ENCODE measurements around the gene PRAC1. TPM values are rescaled to one million over a fixed set of nuclear protein-coding genes. Genes with fewer than 3 reads are reported as not detected.

PRAC1 gene
- polyA plus RNA-seq, 1 of the 3 experiments (the other 2 are of a cell fraction): not detected

DNA sequence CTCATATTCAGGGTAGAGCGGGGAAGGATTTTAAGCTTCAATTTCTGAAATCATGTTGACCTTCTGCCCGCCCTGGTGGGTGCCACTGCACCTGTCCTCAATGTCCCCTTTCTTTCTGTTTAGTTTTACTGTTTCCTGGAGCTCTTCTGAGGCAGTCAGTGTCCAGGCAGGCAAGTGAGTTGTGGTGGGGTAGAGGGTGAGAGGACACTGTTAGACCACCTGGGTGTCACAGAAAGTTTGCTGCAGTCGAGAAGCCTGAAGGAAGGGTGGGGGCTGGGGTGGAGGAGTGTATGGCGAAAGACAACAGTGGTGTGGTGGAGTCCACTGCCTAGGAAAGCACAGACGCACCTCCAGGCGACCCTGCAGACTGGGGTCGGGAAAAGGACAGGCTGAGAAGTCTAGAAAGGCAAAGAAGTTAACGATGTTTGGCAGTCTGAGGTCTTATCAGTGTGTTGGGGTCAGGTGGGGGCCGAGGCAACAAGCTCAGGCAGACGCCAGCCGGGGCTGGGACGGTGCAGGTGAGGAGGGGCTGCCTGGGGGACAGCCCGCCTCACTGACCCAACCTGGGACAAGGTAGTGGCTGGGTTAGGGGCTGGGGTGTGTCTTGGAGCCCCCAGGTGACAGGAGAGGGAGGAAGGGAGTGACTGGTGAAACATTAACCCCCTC lies 29.5 kb upstream of the PRAC1 start:
- WGBS (ENCODE audit: low lambda C conversion rate): 11% methylated on average over 13 of the region's 13 CpGs
- H3F3A ChIP-seq (replicated peaks; ENCODE audit: insufficient read depth): no peaks in the 10 kb centered on the region
- TF ChIP-seq RCOR1 (IDR thresholded peaks at IDR 0.05; ENCODE audit: low read length) (no peak), SIN3A (IDR thresholded peaks at IDR 0.05; ENCODE audit: borderline replicate concordance, low read depth, low read length) (no peak), SMC3 (IDR thresholded peaks at IDR 0.05; ENCODE audit: low read depth, low read length) (no peak), NRF1 (IDR thresholded peaks at IDR 0.05; ENCODE audit: low read depth, low read length) (no peak), RFX5 (IDR thresholded peaks at IDR 0.05; ENCODE audit: low read length) (no peak), ELF1 (IDR thresholded peaks at IDR 0.05) (no peak), TCF12 (IDR thresholded peaks at IDR 0.05) (no peak)
- TF ChIP-seq, protein P1, sequence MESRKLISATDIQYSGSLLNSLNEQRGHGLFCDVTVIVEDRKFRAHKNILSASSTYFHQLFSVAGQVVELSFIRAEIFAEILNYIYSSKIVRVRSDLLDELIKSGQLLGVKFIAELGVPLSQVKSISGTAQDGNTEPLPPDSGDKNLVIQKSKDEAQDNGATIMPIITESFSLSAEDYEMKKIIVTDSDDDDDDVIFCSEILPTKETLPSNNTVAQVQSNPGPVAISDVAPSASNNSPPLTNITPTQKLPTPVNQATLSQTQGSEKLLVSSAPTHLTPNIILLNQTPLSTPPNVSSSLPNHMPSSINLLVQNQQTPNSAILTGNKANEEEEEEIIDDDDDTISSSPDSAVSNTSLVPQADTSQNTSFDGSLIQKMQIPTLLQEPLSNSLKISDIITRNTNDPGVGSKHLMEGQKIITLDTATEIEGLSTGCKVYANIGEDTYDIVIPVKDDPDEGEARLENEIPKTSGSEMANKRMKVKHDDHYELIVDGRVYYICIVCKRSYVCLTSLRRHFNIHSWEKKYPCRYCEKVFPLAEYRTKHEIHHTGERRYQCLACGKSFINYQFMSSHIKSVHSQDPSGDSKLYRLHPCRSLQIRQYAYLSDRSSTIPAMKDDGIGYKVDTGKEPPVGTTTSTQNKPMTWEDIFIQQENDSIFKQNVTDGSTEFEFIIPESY (IDR thresholded peaks at IDR 0.05; ENCODE audit: borderline replicate concordance, low read depth): no peak
- TF ChIP-seq, protein P2, sequence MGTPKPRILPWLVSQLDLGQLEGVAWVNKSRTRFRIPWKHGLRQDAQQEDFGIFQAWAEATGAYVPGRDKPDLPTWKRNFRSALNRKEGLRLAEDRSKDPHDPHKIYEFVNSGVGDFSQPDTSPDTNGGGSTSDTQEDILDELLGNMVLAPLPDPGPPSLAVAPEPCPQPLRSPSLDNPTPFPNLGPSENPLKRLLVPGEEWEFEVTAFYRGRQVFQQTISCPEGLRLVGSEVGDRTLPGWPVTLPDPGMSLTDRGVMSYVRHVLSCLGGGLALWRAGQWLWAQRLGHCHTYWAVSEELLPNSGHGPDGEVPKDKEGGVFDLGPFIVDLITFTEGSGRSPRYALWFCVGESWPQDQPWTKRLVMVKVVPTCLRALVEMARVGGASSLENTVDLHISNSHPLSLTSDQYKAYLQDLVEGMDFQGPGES (IDR thresholded peaks at IDR 0.05; ENCODE audit: low read depth, low read length): no peak
- TF ChIP-seq, protein P3, sequence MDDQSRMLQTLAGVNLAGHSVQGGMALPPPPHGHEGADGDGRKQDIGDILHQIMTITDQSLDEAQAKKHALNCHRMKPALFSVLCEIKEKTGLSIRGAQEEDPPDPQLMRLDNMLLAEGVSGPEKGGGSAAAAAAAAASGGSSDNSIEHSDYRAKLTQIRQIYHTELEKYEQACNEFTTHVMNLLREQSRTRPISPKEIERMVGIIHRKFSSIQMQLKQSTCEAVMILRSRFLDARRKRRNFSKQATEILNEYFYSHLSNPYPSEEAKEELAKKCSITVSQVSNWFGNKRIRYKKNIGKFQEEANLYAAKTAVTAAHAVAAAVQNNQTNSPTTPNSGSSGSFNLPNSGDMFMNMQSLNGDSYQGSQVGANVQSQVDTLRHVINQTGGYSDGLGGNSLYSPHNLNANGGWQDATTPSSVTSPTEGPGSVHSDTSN (IDR thresholded peaks at IDR 0.05): no peak
- TF ChIP-seq, protein P4, sequence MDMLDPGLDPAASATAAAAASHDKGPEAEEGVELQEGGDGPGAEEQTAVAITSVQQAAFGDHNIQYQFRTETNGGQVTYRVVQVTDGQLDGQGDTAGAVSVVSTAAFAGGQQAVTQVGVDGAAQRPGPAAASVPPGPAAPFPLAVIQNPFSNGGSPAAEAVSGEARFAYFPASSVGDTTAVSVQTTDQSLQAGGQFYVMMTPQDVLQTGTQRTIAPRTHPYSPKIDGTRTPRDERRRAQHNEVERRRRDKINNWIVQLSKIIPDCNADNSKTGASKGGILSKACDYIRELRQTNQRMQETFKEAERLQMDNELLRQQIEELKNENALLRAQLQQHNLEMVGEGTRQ (IDR thresholded peaks at IDR 0.05; ENCODE audit: borderline replicate concordance, low read depth, low read length): no peak
- H3K9me3 ChIP-seq: no peaks in the 10 kb centered on the region; the same call in 1 of the 2 replicates
- H4K20me1 ChIP-seq (ENCODE audit: insufficient read depth): no peaks in the 10 kb centered on the region
- CTCF ChIA-PET: interaction anchor here (1.0 to 5.3 kb wide), 7 partner anchors 27 to 444 kb away, joined by 3 to 29 read pairs (median 5); no protein-coding TSS in a partner anchor
- H3K4me1 ChIP-seq (ENCODE audit: control insufficient read depth in 1 of 2, insufficient read depth in 2 of 2, low read depth in 1 of 2, low read length in 1 of 2): no peaks in the 10 kb centered on the region
- peaks cover 100% of the 10 kb centered on the region for H3K27me3 ChIP-seq (ENCODE audit: insufficient read depth)
- POLR2A ChIA-PET: no interaction called here
- H3K27ac ChIP-seq (ENCODE audit: low read depth in 2 of 2, low read length in 1 of 2): no peak overlapping the region
- no peak overlapping the region for H3K4me3 ChIP-seq (ENCODE audit: low read depth in 2 of 2, low read length in 1 of 2)
- H2AFZ ChIP-seq (ENCODE audit: low read depth): no peak overlapping the region
- no peaks in the 10 kb centered on the region for H3K36me3 ChIP-seq (replicated peaks in 1 of 2; ENCODE audit: control insufficient read depth in 1 of 2, insufficient read depth in 2 of 2, low read length in 1 of 2)
- DNase-seq: no peak
- no peaks in the 10 kb centered on the region for H3K79me2 ChIP-seq (ENCODE audit: insufficient read depth)
- H3K9ac ChIP-seq: no peak overlapping the region
- H3K4me2 ChIP-seq: no peak overlapping the region
- no peaks in the 10 kb centered on the region for H3K9me2 ChIP-seq

DNA sequence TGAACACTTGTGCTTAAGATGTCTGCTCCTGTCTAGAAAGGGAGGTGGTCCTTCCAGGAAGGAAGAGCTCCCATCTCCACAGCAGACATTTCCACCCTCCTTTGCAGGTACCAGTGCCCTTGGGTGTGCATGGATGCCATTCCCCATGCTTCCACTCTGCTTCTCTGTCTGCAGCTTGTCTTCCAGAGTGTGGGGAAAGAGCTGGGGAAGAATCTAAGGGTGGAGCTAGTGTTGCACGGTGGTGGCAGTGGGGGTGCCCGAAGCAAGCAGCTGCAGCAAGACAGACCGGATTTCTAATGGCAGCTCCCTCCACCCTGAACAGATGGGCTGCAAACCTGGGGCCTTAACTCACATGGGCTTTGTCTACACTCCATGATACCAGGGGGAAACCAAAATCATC lies 28.9 kb upstream of the PRAC1 start:
- WGBS (ENCODE audit: low lambda C conversion rate): 13% methylated on average over 3 of the region's 3 CpGs
- H3K9me3 ChIP-seq: no peaks in the 10 kb centered on the region; the same call in 1 of the 2 replicates
- peaks cover 100% of the 10 kb centered on the region for H3K27me3 ChIP-seq (ENCODE audit: insufficient read depth)
- H3K9me2 ChIP-seq: no peaks in the 10 kb centered on the region
- ChIA-PET POLR2A (no interaction called here), CTCF (interaction anchor here (0.6 to 5.3 kb wide), 8 partner anchors 27 to 443 kb away, joined by 3 to 29 read pairs (median 5); no protein-coding TSS in a partner anchor)
- H3K27ac ChIP-seq (ENCODE audit: low read depth in 2 of 2, low read length in 1 of 2): no peak overlapping the region
- no peak overlapping the region for H3K4me3 ChIP-seq (ENCODE audit: low read depth in 2 of 2, low read length in 1 of 2)
- no peaks in the 10 kb centered on the region for H3K79me2 ChIP-seq (ENCODE audit: insufficient read depth)
- H4K20me1 ChIP-seq (ENCODE audit: insufficient read depth): no peaks in the 10 kb centered on the region
- H3K4me1 ChIP-seq (ENCODE audit: control insufficient read depth in 1 of 2, insufficient read depth in 2 of 2, low read depth in 1 of 2, low read length in 1 of 2): no peaks in the 10 kb centered on the region
- H3F3A ChIP-seq (replicated peaks; ENCODE audit: insufficient read depth): no peaks in the 10 kb centered on the region
- H2AFZ ChIP-seq (ENCODE audit: low read depth): no peak overlapping the region
- no peak for DNase-seq
- H3K4me2 ChIP-seq: no peak overlapping the region
- no peak for TF ChIP-seq SMC3 (IDR thresholded peaks at IDR 0.05; ENCODE audit: low read depth, low read length)
- TF ChIP-seq, protein P5, sequence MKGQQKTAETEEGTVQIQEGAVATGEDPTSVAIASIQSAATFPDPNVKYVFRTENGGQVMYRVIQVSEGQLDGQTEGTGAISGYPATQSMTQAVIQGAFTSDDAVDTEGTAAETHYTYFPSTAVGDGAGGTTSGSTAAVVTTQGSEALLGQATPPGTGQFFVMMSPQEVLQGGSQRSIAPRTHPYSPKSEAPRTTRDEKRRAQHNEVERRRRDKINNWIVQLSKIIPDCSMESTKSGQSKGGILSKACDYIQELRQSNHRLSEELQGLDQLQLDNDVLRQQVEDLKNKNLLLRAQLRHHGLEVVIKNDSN (IDR thresholded peaks at IDR 0.05; ENCODE audit: borderline replicate concordance, low read depth): no peak
- TF ChIP-seq FOXM1 (IDR thresholded peaks at IDR 0.05; ENCODE audit: low read depth): no peak
- no peak for TF ChIP-seq CHD2 (IDR thresholded peaks at IDR 0.05; ENCODE audit: low read length, partially characterized antibody)
- TF ChIP-seq, protein P6, sequence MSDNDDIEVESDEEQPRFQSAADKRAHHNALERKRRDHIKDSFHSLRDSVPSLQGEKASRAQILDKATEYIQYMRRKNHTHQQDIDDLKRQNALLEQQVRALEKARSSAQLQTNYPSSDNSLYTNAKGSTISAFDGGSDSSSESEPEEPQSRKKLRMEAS (IDR thresholded peaks at IDR 0.05; ENCODE audit: low read depth): no peak
- no peak for TF ChIP-seq FOSL2 (IDR thresholded peaks at IDR 0.05; ENCODE audit: borderline replicate concordance, low read depth)
- no peak for TF ChIP-seq TAF1 (IDR thresholded peaks at IDR 0.05; ENCODE audit: borderline replicate concordance, low read depth, low read length)
- TF ChIP-seq, protein P2 (IDR thresholded peaks at IDR 0.05; ENCODE audit: low read depth, low read length): no peak
- TF ChIP-seq, protein P4 (IDR thresholded peaks at IDR 0.05; ENCODE audit: borderline replicate concordance, low read depth, low read length): no peak
- H3K9ac ChIP-seq: no peak overlapping the region
- no peaks in the 10 kb centered on the region for H3K36me3 ChIP-seq (replicated peaks in 1 of 2; ENCODE audit: control insufficient read depth in 1 of 2, insufficient read depth in 2 of 2, low read length in 1 of 2)

Measured in SK-N-SH (cell line).